LNCAP (cell line): ENCODE results near the gene RAB11FIP5.

Source experiments
- CTCF ChIP-seq: fragments of 450-650 bp; IDR thresholded peaks from 2 replicates; pipeline ENCODE4 v1.5.1; 2017; ENCODE audit warnings: mild to moderate bottlenecking

The RAB11FIP5 gene

GRCh38 chr2:73063909-73064875 is 48.6 kb downstream of the RAB11FIP5 start:
- no peak for TF ChIP-seq CTCF

GRCh38 chr2:73063472-73063871 is 49.3 kb downstream of the RAB11FIP5 start:
- TF ChIP-seq CTCF, result no peak

- no peak for TF ChIP-seq CTCF
These were observed 53.6 kb downstream of the RAB11FIP5 start for GRCh38 chr2:73059106-73059505.

- TF ChIP-seq CTCF, result no peak
These were observed 57.8 kb downstream of the RAB11FIP5 start for GRCh38 chr2:73054980-73055379.

GRCh38 chr2:73053316-73054114 is 59.2 kb downstream of the RAB11FIP5 start:
- no peak for TF ChIP-seq CTCF

- TF ChIP-seq CTCF, result no peak
These were observed 62.6 kb downstream of the RAB11FIP5 start for GRCh38 chr2:73050121-73050545.

GRCh38 chr2:73043929-73044832 is 68.6 kb downstream of the RAB11FIP5 start:
- TF ChIP-seq CTCF, result no peak
